Caco-2 (cell line): ENCODE results near the gene CD300A. TPM values are rescaled to one million over a fixed set of nuclear protein-coding genes. Genes with fewer than 3 reads are reported as not detected.

Experiments used
- BruUV-seq: library from RNA; stranded (reverse); fragments of 400-500 nt; replicated peaks from 2 replicates; lab custom pipeline; 2021; lab: Mats Ljungman, UMichigan
- CTCF ChIA-PET: fragments of 300-600 bp; sonication (Branson Sonifier 250); formaldehyde crosslinking; loops from one replicate; lab custom pipeline; 2022; ENCODE audit warnings: antibody characterized with exemption; lab: Charles Lee
- POLR2A ChIA-PET: fragments of 300-600 bp; sonication (Branson Sonifier 250); formaldehyde crosslinking; loops from one replicate; lab custom pipeline; 2022; ENCODE audit warnings: antibody characterized with exemption; lab: Charles Lee
- DNase-seq, 2 experiments: peaks; one replicate each; pipeline versions ENCODE4 v3.0.0 to v3.0.0-alpha.2; 2020 to 2022
- H3K27me3 ChIP-seq: replicated peaks from 2 replicates; pipeline ENCODE4 v1.6.0; 2011; ENCODE audit warnings: low read length; ENCODE audit not compliant: control insufficient read depth, insufficient read depth
- H3K36me3 ChIP-seq: 2 replicates; pipeline ENCODE4 v1.5.1; 2011; ENCODE audit warnings: low read length; ENCODE audit not compliant: control insufficient read depth, insufficient read depth
- H3K4me1 ChIP-seq: fragments of 250-450 bp; sonication (Bioruptor Pico); 2 replicates; pipeline ENCODE4 v1.5.1; 2020; ENCODE audit warnings: mild to moderate bottlenecking
- H3K4me3 ChIP-seq: 2 replicates; pipeline ENCODE4 v1.5.1; 2011; ENCODE audit warnings: low read depth, mild to moderate bottlenecking, control low read depth, low read length
- H3K9me3 ChIP-seq: fragments of 250-450 bp; sonication (Bioruptor Pico); 2 replicates; pipeline ENCODE4 v1.5.1; 2020; ENCODE audit warnings: mild to moderate bottlenecking, moderate library complexity
- H3K27ac Mint-ChIP-seq: one replicate; pipeline ENCODE4 v1.8.0; 2022; ENCODE audit warnings: mixed read lengths; ENCODE audit not compliant: unreplicated experiment
- H3K27me3 Mint-ChIP-seq: one replicate; pipeline ENCODE4 v1.8.0; 2022; ENCODE audit warnings: mixed read lengths; ENCODE audit not compliant: insufficient read depth, unreplicated experiment
- H3K36me3 Mint-ChIP-seq: one replicate; pipeline ENCODE4 v1.8.0; 2022; ENCODE audit warnings: mild to moderate bottlenecking, mixed read lengths; ENCODE audit not compliant: insufficient read depth, unreplicated experiment
- H3K4me1 Mint-ChIP-seq: one replicate; pipeline ENCODE4 v1.8.0; 2022; ENCODE audit warnings: low read depth, mixed read lengths; ENCODE audit not compliant: unreplicated experiment
- H3K4me3 Mint-ChIP-seq: one replicate; pipeline ENCODE4 v1.8.0; 2022; ENCODE audit warnings: mild to moderate bottlenecking, moderate library complexity, mixed read lengths; ENCODE audit not compliant: unreplicated experiment
- H3K9me3 Mint-ChIP-seq: one replicate; pipeline ENCODE4 v1.8.0; 2022; ENCODE audit warnings: mixed read lengths; ENCODE audit not compliant: unreplicated experiment
- CTCF ChIP-seq, 2 experiments: fragments of 200-600 bp in 1 of 2; IDR thresholded peaks; 1 replicate in 1 of 2; 2 replicates in 1 of 2; pipeline versions ENCODE4 v1.5.1 to v1.8.0; 2011 to 2022; ENCODE audit warnings: antibody characterized with exemption in 1 of 2, control low read depth in 1 of 2, inconsistent platforms in 1 of 2, low read depth in 1 of 2, low read length in 1 of 2, mild to moderate bottlenecking in 1 of 2, moderate library complexity in 1 of 2; ENCODE audit not compliant: insufficient read depth in 1 of 2, severe bottlenecking in 1 of 2, unreplicated experiment in 1 of 2
- intact Hi-C: fragments of 100-400 bp; cut with micrococcal nuclease; formaldehyde crosslinking; loops from one replicate; pipeline ENCODE4 v1.10.0; 2022; ENCODE audit not compliant: unreplicated experiment
- total RNA-seq: library from RNA; stranded (reverse); gene quantifications from 2 replicates; pipeline ENCODE4 v1.2.3, GENCODE V29; 2022

The CD300A gene
- total RNA-seq, 1 experiment from 2014 or later = not detected

- no TSS peak for BruUV-seq
- Histone ChIP-seq H3K9me3 (no peaks in the 10 kb centered on the region), H3K36me3 (no peaks in the 10 kb centered on the region), H3K27me3 (no peaks in the 10 kb centered on the region), H3K4me1 (no peaks in the 10 kb centered on the region; the same call in 1 of the 2 replicates), H3K4me3 (no peak overlapping the region)
- H3K9me3 Mint-ChIP-seq = no peaks in the 10 kb centered on the region
- no peaks in the 10 kb centered on the region for H3K36me3 Mint-ChIP-seq
- ChIA-PET CTCF (no interaction called here), POLR2A (no interaction called here)
- DNase-seq = no peak
- intact Hi-C loops = no loop called here
- H3K27me3 Mint-ChIP-seq = peaks cover 4% of the 10 kb centered on the region
- no peak overlapping the region for H3K27ac Mint-ChIP-seq
- H3K4me3 Mint-ChIP-seq = no peak overlapping the region
- no peak for TF ChIP-seq CTCF (IDR thresholded peaks at IDR 0.05; ENCODE audit: insufficient read depth in 1 of 2, low read depth in 1 of 2, low read length in 1 of 2, severe bottlenecking in 1 of 2, unreplicated experiment in 1 of 2)
- no peaks in the 10 kb centered on the region for H3K4me1 Mint-ChIP-seq
Measured at GRCh38 chr17:74465378-74466110, 890 bp upstream of the CD300A start.

DNA sequence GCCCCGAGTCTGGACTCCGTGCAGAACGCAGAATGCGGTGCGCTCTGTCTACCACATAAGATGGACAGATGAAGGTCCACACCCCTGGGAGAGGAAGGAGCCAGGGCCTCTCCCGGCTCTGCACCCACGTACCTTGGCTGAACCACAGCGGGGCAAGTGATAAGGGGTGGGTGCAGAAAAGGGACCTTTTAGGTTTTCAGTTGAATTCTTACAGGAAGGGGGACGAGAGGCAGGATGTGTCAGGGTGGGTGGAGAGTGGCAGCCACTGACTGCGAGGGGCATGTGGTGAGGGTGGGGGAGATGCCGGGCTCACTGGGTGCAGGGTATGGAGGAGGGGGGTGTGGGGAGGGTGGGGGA lies 372 bp downstream of the CD300A start:
- H3K27me3 Mint-ChIP-seq = peaks cover 4% of the 10 kb centered on the region
- H3K4me1 Mint-ChIP-seq = no peaks in the 10 kb centered on the region
- H3K4me3 ChIP-seq = no peak overlapping the region
- ChIA-PET POLR2A (no interaction called here), CTCF (no interaction called here)
- H3K9me3 Mint-ChIP-seq = no peaks in the 10 kb centered on the region
- TF ChIP-seq CTCF (IDR thresholded peaks at IDR 0.05; ENCODE audit: insufficient read depth in 1 of 2, low read depth in 1 of 2, low read length in 1 of 2, severe bottlenecking in 1 of 2, unreplicated experiment in 1 of 2) = no peak
- H3K9me3 ChIP-seq = no peaks in the 10 kb centered on the region
- no peak overlapping the region for H3K4me3 Mint-ChIP-seq
- no peaks in the 10 kb centered on the region; the same call in 1 of the 2 replicates for H3K4me1 ChIP-seq
- no peaks in the 10 kb centered on the region for H3K36me3 Mint-ChIP-seq
- BruUV-seq = no TSS peak
- no peaks in the 10 kb centered on the region for H3K36me3 ChIP-seq
- no peak overlapping the region for H3K27ac Mint-ChIP-seq
- intact Hi-C loops = no loop called here
- DNase-seq = no peak
- no peaks in the 10 kb centered on the region for H3K27me3 ChIP-seq

DNA sequence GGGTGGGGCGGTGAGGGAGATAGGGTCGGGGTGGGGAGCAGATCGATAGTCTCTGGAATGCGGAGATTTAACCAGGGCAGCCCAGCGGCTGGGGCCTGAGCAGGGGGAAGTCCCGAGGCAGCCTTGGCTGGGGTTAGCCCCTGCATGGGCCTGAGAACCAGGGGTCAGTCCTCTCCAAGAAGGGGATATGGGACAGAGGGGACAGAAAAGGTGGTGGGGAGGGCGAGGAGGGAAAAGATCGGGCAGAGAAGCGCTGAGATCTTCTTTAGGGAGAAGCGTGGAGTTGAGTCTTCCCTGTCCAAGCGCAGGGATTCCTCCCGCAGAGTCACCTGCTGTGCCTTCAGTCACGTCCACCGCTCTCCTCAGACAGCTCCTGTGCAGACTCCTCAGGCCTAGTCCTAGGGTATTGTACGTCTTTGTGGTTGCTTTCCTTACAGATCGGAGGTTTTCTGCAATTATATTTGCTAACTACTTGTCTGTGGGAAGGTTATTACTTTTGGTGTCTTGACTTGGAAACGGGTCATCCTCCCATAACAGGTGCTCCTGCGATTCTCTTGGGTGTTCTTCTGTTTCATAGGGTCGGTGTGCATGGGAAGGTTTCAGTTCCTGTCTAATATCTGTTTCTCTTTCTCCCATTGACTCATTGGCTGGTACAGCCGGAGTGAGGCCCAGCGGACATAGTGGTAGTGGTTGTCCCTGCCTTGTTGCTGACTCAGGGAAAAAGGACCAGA lies 952 bp downstream of the CD300A start:
- no peaks in the 10 kb centered on the region for H3K9me3 Mint-ChIP-seq
- H3K36me3 ChIP-seq = no peaks in the 10 kb centered on the region
- H3K36me3 Mint-ChIP-seq = no peaks in the 10 kb centered on the region
- H3K4me1 Mint-ChIP-seq = no peaks in the 10 kb centered on the region
- no peaks in the 10 kb centered on the region; the same call in 1 of the 2 replicates for H3K4me1 ChIP-seq
- no peaks in the 10 kb centered on the region for H3K9me3 ChIP-seq
- DNase-seq = no peak
- no peak overlapping the region for H3K4me3 ChIP-seq
- no peaks in the 10 kb centered on the region for H3K27me3 ChIP-seq
- no peak for TF ChIP-seq CTCF (IDR thresholded peaks at IDR 0.05; ENCODE audit: insufficient read depth in 1 of 2, low read depth in 1 of 2, low read length in 1 of 2, severe bottlenecking in 1 of 2, unreplicated experiment in 1 of 2)
- peaks cover 4% of the 10 kb centered on the region for H3K27me3 Mint-ChIP-seq
- no peak overlapping the region for H3K27ac Mint-ChIP-seq
- intact Hi-C loops = no loop called here
- ChIA-PET POLR2A (no interaction called here), CTCF (no interaction called here)
- H3K4me3 Mint-ChIP-seq = no peak overlapping the region
- no TSS peak for BruUV-seq
